Measurements from ENCODE around the gene EEF1E1. TPM values are rescaled to one million over a fixed set of nuclear protein-coding genes. Genes with fewer than 3 reads are reported as not detected.
"Not testable (repeated sequence)": the region's sequence is repeated elsewhere in the genome, so short reads cannot be mapped to it uniquely, and the experiment has no call there.

EEF1E1 gene
- polyA plus RNA-seq, 1 donor from 2014 or later = 113 TPM

GRCh38 chr6:8047541-8048292 lies 54.6 kb downstream of the EEF1E1 start:
- TF ChIP-seq POLR2AphosphoS5 (IDR thresholded peaks at IDR 0.05) (no peak), RAD21 (conservative IDR thresholded peaks at IDR 0.05) (no peak), CTCF (IDR thresholded peaks at IDR 0.05; ENCODE audit: poor library complexity, severe bottlenecking) (no peak), TAF1 (IDR thresholded peaks at IDR 0.05; ENCODE audit: low read depth) (no peak), MXI1 (conservative IDR thresholded peaks at IDR 0.05; ENCODE audit: poor library complexity, severe bottlenecking) (no peak)
- Histone ChIP-seq H3K9me3 (ENCODE audit: low read length) (no peaks in the 10 kb centered on the region), H3F3A (ENCODE audit: insufficient read depth, low read length, poor library complexity, severe bottlenecking) (no peaks in the 10 kb centered on the region), H3K27ac (ENCODE audit: low read length) (no peak overlapping the region), H3K4me2 (ENCODE audit: low read length) (no peak overlapping the region), H3K9me2 (ENCODE audit: insufficient read depth, low read length) (no peaks in the 10 kb centered on the region), H2AFZ (ENCODE audit: low read depth, low read length) (no peak overlapping the region), H3K9ac (ENCODE audit: low read length) (no peak overlapping the region), H3K27me3 (ENCODE audit: insufficient read depth, low read depth, low read length) (no peaks in the 10 kb centered on the region), H3K36me3 (ENCODE audit: insufficient read depth, low read length) (no peaks in the 10 kb centered on the region), H4K20me1 (ENCODE audit: insufficient read depth) (no peaks in the 10 kb centered on the region), H3K79me2 (replicated peaks; ENCODE audit: insufficient read depth, low read length) (no peaks in the 10 kb centered on the region), H3K4me3 (ENCODE audit: low read length) (no peak overlapping the region)

DNA sequence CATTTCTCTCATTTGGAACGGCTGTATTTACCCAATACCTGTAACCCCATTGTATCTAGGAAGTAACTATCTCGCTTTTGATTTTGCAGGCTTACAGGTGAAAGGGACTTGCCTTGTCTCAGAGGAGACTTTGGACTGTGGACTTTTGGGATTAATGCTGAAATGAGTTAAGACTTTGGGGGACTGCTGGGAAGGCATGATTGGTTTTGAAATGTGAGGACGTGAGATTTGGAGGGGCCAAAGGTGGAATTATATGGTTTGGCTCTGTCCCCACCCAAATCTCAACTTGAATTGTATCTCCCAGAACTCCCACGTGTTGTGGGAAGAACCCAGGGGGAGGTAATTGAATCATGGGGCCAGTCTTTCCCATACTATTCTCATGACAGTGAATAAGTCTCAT lies 56.6 kb downstream of the EEF1E1 start:
- not testable (repeated sequence) for H3K4me2 ChIP-seq (ENCODE audit: low read length); H3K36me3 ChIP-seq (ENCODE audit: insufficient read depth, low read length); H3K27ac ChIP-seq (ENCODE audit: low read length); H3K9me3 ChIP-seq (ENCODE audit: low read length); H2AFZ ChIP-seq (ENCODE audit: low read depth, low read length); H3F3A ChIP-seq (ENCODE audit: insufficient read depth, low read length, poor library complexity, severe bottlenecking); H3K79me2 ChIP-seq (replicated peaks; ENCODE audit: insufficient read depth, low read length); H3K9me2 ChIP-seq (ENCODE audit: insufficient read depth, low read length); H4K20me1 ChIP-seq (ENCODE audit: insufficient read depth); H3K27me3 ChIP-seq (ENCODE audit: insufficient read depth, low read depth, low read length); H3K4me3 ChIP-seq (ENCODE audit: low read length); H3K9ac ChIP-seq (ENCODE audit: low read length)

DNA sequence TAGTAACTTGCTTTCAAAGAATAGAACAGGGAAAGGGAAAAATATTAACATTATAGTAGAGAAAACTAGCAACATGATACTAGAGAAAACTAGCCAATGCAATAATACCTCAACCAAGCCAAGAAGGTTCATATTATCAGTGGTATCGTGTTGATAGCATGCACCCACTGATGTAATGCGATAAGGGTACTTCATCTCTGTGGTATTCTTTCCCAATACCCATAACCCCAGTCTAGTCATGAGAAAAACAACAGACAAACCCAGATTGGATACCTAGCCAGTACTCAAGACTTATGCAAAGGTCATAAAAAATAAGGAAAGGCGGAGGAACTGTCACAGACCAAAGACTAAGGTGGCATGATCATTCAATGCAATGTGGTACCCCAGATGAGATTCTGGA lies 59.1 kb downstream of the EEF1E1 start:
- H3K9ac ChIP-seq (ENCODE audit: low read length) = no peak overlapping the region
- no peaks in the 10 kb centered on the region for H3K9me3 ChIP-seq (ENCODE audit: low read length)
- no peaks in the 10 kb centered on the region for H4K20me1 ChIP-seq (ENCODE audit: insufficient read depth)
- H3K27me3 ChIP-seq (ENCODE audit: insufficient read depth, low read depth, low read length) = no peaks in the 10 kb centered on the region
- TF ChIP-seq EZH2 (IDR thresholded peaks at IDR 0.05; ENCODE audit: borderline replicate concordance, insufficient read depth, low read length, poor library complexity, severe bottlenecking) = no peak
- TF ChIP-seq RAD21 (conservative IDR thresholded peaks at IDR 0.05) = no peak
- TF ChIP-seq CTCF (IDR thresholded peaks at IDR 0.05; ENCODE audit: poor library complexity, severe bottlenecking) = no peak
- TF ChIP-seq POLR2AphosphoS5 (IDR thresholded peaks at IDR 0.05) = no peak
- TF ChIP-seq SMC3 (conservative IDR thresholded peaks at IDR 0.05; ENCODE audit: poor library complexity) = no peak
- TF ChIP-seq TAF1 (IDR thresholded peaks at IDR 0.05; ENCODE audit: low read depth) = no peak
- no peak for TF ChIP-seq REST (IDR thresholded peaks at IDR 0.05; ENCODE audit: borderline replicate concordance)
- TF ChIP-seq EP300 (conservative IDR thresholded peaks at IDR 0.05; ENCODE audit: poor library complexity, severe bottlenecking) = no peak
- H3K4me2 ChIP-seq (ENCODE audit: low read length) = no peak overlapping the region
- no peak overlapping the region for H3K4me3 ChIP-seq (ENCODE audit: low read length)
- no peak overlapping the region for H3K27ac ChIP-seq (ENCODE audit: low read length)
- peaks cover 12% of the 10 kb centered on the region for H3K36me3 ChIP-seq (ENCODE audit: insufficient read depth, low read length)
- no peaks in the 10 kb centered on the region for H3F3A ChIP-seq (ENCODE audit: insufficient read depth, low read length, poor library complexity, severe bottlenecking)
- no peaks in the 10 kb centered on the region for H3K9me2 ChIP-seq (ENCODE audit: insufficient read depth, low read length)
- no peaks in the 10 kb centered on the region for H3K79me2 ChIP-seq (replicated peaks; ENCODE audit: insufficient read depth, low read length)
- H2AFZ ChIP-seq (ENCODE audit: low read depth, low read length) = no peak overlapping the region
